Activated CD8-positive, alpha-beta T cell treated with anti-CD3 and anti-CD28 coated beads for 36 hours (primary cell): ENCODE results near the gene EXOSC10. TPM values are rescaled to one million over a fixed set of nuclear protein-coding genes. Genes with fewer than 3 reads are reported as not detected.

ENCODE experiments used
- ATAC-seq: fragments of 200-7000 bp; cut with Tn5 transposase; one replicate; pipeline ENCODE4 v1.10.0; 2021; ENCODE audit warnings: mild to moderate bottlenecking, moderate library complexity
- CTCF ChIA-PET: fragments of 350-600 bp; sonication (Branson Sonifier 250); formaldehyde crosslinking; loops from one replicate; lab custom pipeline; 2021; ENCODE audit warnings: antibody characterized with exemption; lab: Charles Lee
- POLR2A ChIA-PET: fragments of 350-600 bp; sonication (Branson Sonifier 250); formaldehyde crosslinking; loops from one replicate; lab custom pipeline; 2021; ENCODE audit warnings: antibody characterized with exemption; lab: Charles Lee
- DNase-seq: peaks from one replicate; pipeline ENCODE4 v3.0.0-alpha.2; 2020
- H3K27ac Mint-ChIP-seq: one replicate; pipeline ENCODE4 v1.8.0; 2021; ENCODE audit warnings: mild to moderate bottlenecking, mixed read lengths
- H3K27me3 Mint-ChIP-seq: one replicate; pipeline ENCODE4 v1.8.0; 2021; ENCODE audit warnings: mixed read lengths
- H3K36me3 Mint-ChIP-seq: one replicate; pipeline ENCODE4 v1.8.0; 2021; ENCODE audit warnings: low read depth, mixed read lengths
- H3K4me1 Mint-ChIP-seq: one replicate; pipeline ENCODE4 v1.8.0; 2021; ENCODE audit warnings: low read depth, mixed read lengths
- H3K4me3 Mint-ChIP-seq: one replicate; pipeline ENCODE4 v1.8.0; 2021; ENCODE audit warnings: mild to moderate bottlenecking, moderate library complexity, mixed read lengths
- H3K9me3 Mint-ChIP-seq: one replicate; pipeline ENCODE4 v1.8.0; 2021; ENCODE audit warnings: mixed read lengths
- CTCF ChIP-seq: fragments of 200-600 bp; IDR thresholded peaks from one replicate; pipeline ENCODE4 v1.8.0; 2022; ENCODE audit warnings: antibody characterized with exemption, mild to moderate bottlenecking
- intact Hi-C: fragments of 100-400 bp; cut with micrococcal nuclease; formaldehyde crosslinking; loops from one replicate; pipeline ENCODE4 v1.10.0; 2022
- total RNA-seq, 2 experiments: library from RNA; stranded (reverse); gene quantifications; one replicate each; pipeline ENCODE4 v1.2.3, GENCODE V29; 2021

EXOSC10 gene
- total RNA-seq, 2 experiments from 2014 or later = 66.6 to 69.8 TPM

DNA sequence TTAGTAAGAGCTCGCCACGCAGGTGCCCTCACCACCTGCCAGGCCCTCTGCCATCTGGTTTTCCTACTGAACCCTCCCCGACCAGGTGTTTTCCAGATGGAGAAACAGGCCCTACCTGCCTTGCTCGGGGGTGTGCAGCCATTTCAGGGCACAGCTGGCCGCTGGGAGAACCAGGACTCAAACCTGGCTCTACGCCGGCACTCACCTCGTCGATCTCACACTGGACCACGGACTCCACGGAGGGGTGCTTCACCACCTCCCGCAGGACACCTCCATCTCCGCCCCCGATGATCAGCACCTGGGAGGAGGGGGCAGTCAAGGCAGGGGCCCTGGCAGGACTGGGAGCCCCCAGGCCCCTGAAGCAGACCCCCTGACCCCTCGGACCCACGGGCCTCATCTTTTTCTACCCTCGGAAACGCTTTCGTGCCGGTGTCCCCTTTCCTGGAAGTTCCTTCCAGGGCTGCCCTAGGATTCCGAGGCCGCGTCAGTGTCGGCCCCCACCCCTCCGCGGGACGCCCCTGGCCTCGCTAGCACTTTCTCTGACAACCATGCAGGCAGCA, 41.0 kb downstream of the EXOSC10 start:
- no peak for TF ChIP-seq CTCF
- Mint-ChIP-seq H3K4me1 (peaks cover 40% of the 10 kb centered on the region), H3K27me3 (no peaks in the 10 kb centered on the region), H3K4me3 (peak overlapping the region; percentile 96), H3K27ac (peak overlapping the region; percentile 88), H3K36me3 (peaks cover 51% of the 10 kb centered on the region), H3K9me3 (no peaks in the 10 kb centered on the region)
- ATAC-seq = no peak
- DNase-seq = no peak
- CTCF ChIA-PET = interaction anchor here (0.9 to 3.3 kb wide), 3 partner anchors 21 to 592 kb away, joined by 3 to 37 read pairs (median 5); partner anchors contain the start of gene EXOSC10
- POLR2A ChIA-PET = interaction anchor here (1.1 to 3.3 kb wide), 5 partner anchors 8 to 21 kb away, joined by 3 to 13 read pairs (median 6); no protein-coding TSS in a partner anchor
- intact Hi-C loops = no loop called here

DNA sequence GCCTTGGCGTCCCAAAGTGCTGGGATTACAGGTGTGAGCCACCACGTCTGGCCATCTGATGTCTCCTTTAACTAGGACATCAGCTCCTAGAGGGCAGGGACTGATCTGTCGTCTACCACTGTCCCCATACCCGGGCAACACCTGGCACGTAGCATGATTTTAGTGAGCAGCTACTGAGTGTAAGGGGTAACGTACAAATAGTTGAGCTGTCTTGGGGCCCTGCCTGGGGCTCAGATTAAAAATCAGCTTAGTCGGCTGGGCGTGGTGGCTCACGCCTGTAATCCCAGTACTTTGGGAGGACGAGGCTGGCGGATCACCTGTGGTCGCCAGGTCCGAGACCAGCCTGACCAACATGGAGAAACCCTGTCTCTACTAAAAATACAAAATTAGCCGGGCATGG, 41.6 kb downstream of the EXOSC10 start:
- H3K27me3 Mint-ChIP-seq = no peaks in the 10 kb centered on the region
- ATAC-seq (no peak), DNase-seq (no peak)
- ChIA-PET CTCF (interaction anchor here (0.9 to 3.3 kb wide), 3 partner anchors 21 to 592 kb away, joined by 3 to 37 read pairs (median 5); partner anchors contain the start of gene EXOSC10), POLR2A (interaction anchor here (1.1 to 3.3 kb wide), 5 partner anchors 9 to 21 kb away, joined by 3 to 13 read pairs (median 6); no protein-coding TSS in a partner anchor)
- H3K4me3 Mint-ChIP-seq = peak overlapping the region; percentile 96
- peaks cover 36% of the 10 kb centered on the region for H3K4me1 Mint-ChIP-seq
- H3K36me3 Mint-ChIP-seq = peaks cover 46% of the 10 kb centered on the region
- no peak overlapping the region for H3K27ac Mint-ChIP-seq
- H3K9me3 Mint-ChIP-seq = no peaks in the 10 kb centered on the region
- intact Hi-C loops = no loop called here
- no peak for TF ChIP-seq CTCF

GRCh38 chr1:11057477-11057876, 42.2 kb downstream of the EXOSC10 start:
- H3K4me3 Mint-ChIP-seq = peak overlapping the region; percentile 96
- ATAC-seq (no peak), DNase-seq (no peak)
- H3K36me3 Mint-ChIP-seq = peaks cover 42% of the 10 kb centered on the region
- TF ChIP-seq CTCF = no peak
- H3K27ac Mint-ChIP-seq = peak overlapping the region; percentile 70
- H3K9me3 Mint-ChIP-seq = no peaks in the 10 kb centered on the region
- no peaks in the 10 kb centered on the region for H3K27me3 Mint-ChIP-seq
- H3K4me1 Mint-ChIP-seq = peaks cover 33% of the 10 kb centered on the region
- CTCF ChIA-PET = interaction anchor here (0.9 to 3.3 kb wide), 3 partner anchors 20 to 593 kb away, joined by 3 to 37 read pairs (median 5); partner anchors contain the start of gene EXOSC10
- POLR2A ChIA-PET = interaction anchor here (1.1 to 3.3 kb wide), 6 partner anchors 9 to 20 kb away, joined by 3 to 13 read pairs (median 6); no protein-coding TSS in a partner anchor
- intact Hi-C loops = no loop called here

- ChIA-PET CTCF (interaction anchor here (3.3 kb wide), 1 partner anchor 19 kb away, joined by 37 read pairs; no protein-coding TSS in a partner anchor), POLR2A (interaction anchor here (0.7 to 3.3 kb wide), 4 partner anchors 10 to 246 kb away, joined by 3 to 13 read pairs (median 6); no protein-coding TSS in a partner anchor)
- DNase-seq (no peak), ATAC-seq (no peak)
- no peaks in the 10 kb centered on the region for H3K27me3 Mint-ChIP-seq
- no peak for TF ChIP-seq CTCF
- peaks cover 35% of the 10 kb centered on the region for H3K36me3 Mint-ChIP-seq
- no peak overlapping the region for H3K4me3 Mint-ChIP-seq
- intact Hi-C loops = no loop called here
- peaks cover 23% of the 10 kb centered on the region for H3K4me1 Mint-ChIP-seq
- H3K27ac Mint-ChIP-seq = no peak overlapping the region
- H3K9me3 Mint-ChIP-seq = no peaks in the 10 kb centered on the region
Observed at GRCh38 chr1:11056504-11056903, 43.2 kb downstream of the EXOSC10 start.

GRCh38 chr1:11055676-11056075, 44.0 kb downstream of the EXOSC10 start:
- ATAC-seq (no peak), DNase-seq (no peak)
- H3K4me3 Mint-ChIP-seq = no peak overlapping the region
- CTCF ChIA-PET = interaction anchor here (3.3 kb wide), 1 partner anchor 18 kb away, joined by 37 read pairs; no protein-coding TSS in a partner anchor
- no peak overlapping the region for H3K27ac Mint-ChIP-seq
- H3K4me1 Mint-ChIP-seq = peaks cover 18% of the 10 kb centered on the region
- POLR2A ChIA-PET = interaction anchor here (2.2 to 3.3 kb wide), 2 partner anchors 11 to 18 kb away, joined by 6 to 13 read pairs; no protein-coding TSS in a partner anchor
- no peak for TF ChIP-seq CTCF
- intact Hi-C loops = no loop called here
- H3K9me3 Mint-ChIP-seq = no peaks in the 10 kb centered on the region
- peaks cover 33% of the 10 kb centered on the region for H3K36me3 Mint-ChIP-seq
- H3K27me3 Mint-ChIP-seq = no peaks in the 10 kb centered on the region
